HG03558 (cell line): ENCODE results near the gene BACH2.
A peak's percentile ranks its signal among the peaks of the same experiment; 100 is the strongest.

ENCODE experiments used
- ATAC-seq: cut with Tn5 transposase; IDR thresholded peaks from one replicate; pipeline ENCODE4 v1.9.1; 2021; ENCODE audit warnings: moderate number of reproducible peaks; ENCODE audit not compliant: unreplicated experiment; ENCODE audit errors: extremely low read depth

The BACH2 gene

GRCh38 chr6:90190752-90191395 lies 105.8 kb downstream of the BACH2 start:
- ATAC-seq: no peak

- no peak for ATAC-seq
Measured at GRCh38 chr6:90190131-90190530, 106.5 kb downstream of the BACH2 start.

- no peak for ATAC-seq
Measured at GRCh38 chr6:90187437-90188121, 109.1 kb downstream of the BACH2 start.

GRCh38 chr6:90186637-90187371 lies 109.8 kb downstream of the BACH2 start:
- no peak for ATAC-seq

GRCh38 chr6:90186026-90186425 lies 110.6 kb downstream of the BACH2 start:
- ATAC-seq: no peak

- no peak for ATAC-seq
Measured at GRCh38 chr6:90184334-90185298, 112.0 kb downstream of the BACH2 start.

- ATAC-seq: no peak
Measured at GRCh38 chr6:90183587-90184333, 112.9 kb downstream of the BACH2 start.

- no peak for ATAC-seq
Measured at GRCh38 chr6:90180526-90180925, 116.1 kb downstream of the BACH2 start.

GRCh38 chr6:90179190-90180169 lies 117.2 kb downstream of the BACH2 start:
- ATAC-seq: no peak

DNA sequence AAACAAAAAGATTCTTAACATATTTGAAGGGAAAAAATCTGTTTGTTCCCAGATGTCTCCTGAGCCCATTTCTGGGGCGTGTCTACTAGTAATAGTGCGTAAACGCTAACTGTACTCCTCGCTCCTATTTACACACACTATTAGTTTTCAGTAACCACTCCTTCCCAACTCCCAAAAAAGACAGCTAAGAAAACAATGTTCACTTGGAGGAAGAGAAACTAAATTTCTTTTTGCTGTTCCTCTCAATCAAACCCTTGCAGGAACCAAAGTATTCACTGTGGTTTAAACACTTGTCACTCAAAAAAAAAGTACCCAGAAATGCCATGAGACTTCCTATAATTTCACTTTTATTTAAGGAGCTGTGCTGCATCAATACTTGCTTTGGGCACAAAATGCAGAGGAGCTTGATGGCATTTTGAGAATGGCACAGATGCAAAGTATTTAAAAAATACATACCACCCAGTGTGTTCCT lies 118.2 kb downstream of the BACH2 start:
- ATAC-seq: no peak

- ATAC-seq: no peak
Measured at GRCh38 chr6:90177544-90178383, 118.9 kb downstream of the BACH2 start.

GRCh38 chr6:90175627-90176538 lies 120.8 kb downstream of the BACH2 start:
- peak; percentile 69 for ATAC-seq

GRCh38 chr6:90173262-90173925 lies 123.2 kb downstream of the BACH2 start:
- no peak for ATAC-seq

DNA sequence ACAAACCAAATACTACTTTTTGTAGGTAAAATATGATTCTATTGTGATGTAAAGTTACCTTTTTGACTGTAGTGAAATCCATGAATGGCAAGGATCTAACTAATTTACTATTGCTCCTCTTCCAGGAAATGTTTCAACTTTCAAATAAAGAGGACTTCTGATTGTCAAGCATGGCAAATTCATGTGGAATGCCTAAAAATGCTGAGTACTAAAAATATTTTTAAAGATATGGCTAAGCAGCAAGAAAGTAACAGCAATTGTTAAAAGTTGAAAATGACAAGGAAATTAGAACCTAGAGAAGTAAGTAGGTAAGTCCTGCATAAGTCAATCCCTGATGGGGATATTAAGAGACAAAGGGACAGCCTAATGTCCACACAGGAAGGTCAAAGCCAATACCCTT lies 126.0 kb downstream of the BACH2 start:
- no peak for ATAC-seq

DNA sequence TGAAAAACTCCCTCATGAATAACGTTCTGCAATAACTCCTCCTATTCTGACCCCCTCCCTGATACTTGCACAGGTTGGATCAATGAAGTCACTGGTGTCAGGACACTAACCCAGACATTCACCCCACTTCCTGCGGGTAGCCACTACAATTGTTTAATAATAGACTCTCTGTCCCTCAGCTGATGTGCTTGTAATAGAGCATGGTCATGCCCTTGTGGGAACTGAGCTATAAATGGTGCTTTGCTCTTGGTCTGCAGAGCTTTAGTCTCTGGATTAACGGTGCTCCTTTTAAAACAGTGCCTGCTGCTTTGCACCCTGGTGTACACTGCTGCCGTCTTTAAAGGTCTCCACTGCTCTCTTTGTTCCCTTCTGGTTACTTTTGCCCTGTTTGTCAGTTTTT lies 127.3 kb downstream of the BACH2 start:
- no peak for ATAC-seq

DNA sequence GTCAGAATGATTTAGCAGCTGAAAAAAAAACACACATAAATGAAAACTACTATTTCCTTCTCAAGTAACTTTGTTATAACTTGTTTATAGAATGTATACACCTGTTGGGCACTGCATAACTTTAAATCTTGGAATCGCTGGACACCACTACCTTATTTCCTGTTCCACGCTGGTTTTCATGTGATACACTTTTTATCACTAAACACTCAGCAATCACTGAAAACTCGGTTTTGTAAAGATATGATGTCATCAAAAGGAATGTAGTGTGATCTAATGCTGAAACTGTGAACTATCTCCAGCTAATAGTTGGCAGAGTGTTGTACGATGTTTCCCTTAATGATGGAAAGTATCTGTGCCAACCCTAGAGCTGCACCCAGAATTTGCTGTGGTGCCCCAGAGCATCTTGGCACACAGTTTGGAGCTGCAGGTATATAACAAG lies 127.9 kb downstream of the BACH2 start:
- no peak for ATAC-seq
